ENCODE data around the gene TMEFF1. TPM values are rescaled to one million over a fixed set of nuclear protein-coding genes. Genes with fewer than 3 reads are reported as not detected.

Gene TMEFF1
- total RNA-seq, 1 donor from 2014 or later, result 171 TPM

GRCh38 chr9:100441911-100442361, 31.0 kb upstream of the TMEFF1 start:
- TF ChIP-seq CTCF (IDR thresholded peaks at IDR 0.05; ENCODE audit: partially characterized antibody, unreplicated experiment), result no peak
- no peak for DNase-seq
- Mint-ChIP-seq H3K9me3 (ENCODE audit: unreplicated experiment) (no peaks in the 10 kb centered on the region), H3K4me3 (ENCODE audit: unreplicated experiment) (no peak overlapping the region), H3K27ac (ENCODE audit: unreplicated experiment) (no peak overlapping the region), H3K4me1 (ENCODE audit: low read depth, unreplicated experiment) (peaks cover 15% of the 10 kb centered on the region), H3K27me3 (ENCODE audit: unreplicated experiment) (no peaks in the 10 kb centered on the region), H3K36me3 (ENCODE audit: unreplicated experiment) (no peaks in the 10 kb centered on the region)

- Mint-ChIP-seq H3K27ac (ENCODE audit: unreplicated experiment) (peak overlapping the region; percentile 4), H3K27me3 (ENCODE audit: unreplicated experiment) (no peaks in the 10 kb centered on the region), H3K4me3 (ENCODE audit: unreplicated experiment) (peak overlapping the region; percentile 5), H3K36me3 (ENCODE audit: unreplicated experiment) (no peaks in the 10 kb centered on the region), H3K4me1 (ENCODE audit: low read depth, unreplicated experiment) (peaks cover 8% of the 10 kb centered on the region), H3K9me3 (ENCODE audit: unreplicated experiment) (no peaks in the 10 kb centered on the region)
- DNase-seq, result no peak
- no peak for TF ChIP-seq CTCF (IDR thresholded peaks at IDR 0.05; ENCODE audit: partially characterized antibody, unreplicated experiment)
Observed at GRCh38 chr9:100443781-100444768, 28.9 kb upstream of the TMEFF1 start.

GRCh38 chr9:100445161-100445902, 27.6 kb upstream of the TMEFF1 start:
- Mint-ChIP-seq H3K27me3 (ENCODE audit: unreplicated experiment) (no peaks in the 10 kb centered on the region), H3K9me3 (ENCODE audit: unreplicated experiment) (no peaks in the 10 kb centered on the region), H3K4me3 (ENCODE audit: unreplicated experiment) (no peak overlapping the region), H3K4me1 (ENCODE audit: low read depth, unreplicated experiment) (peaks cover 8% of the 10 kb centered on the region), H3K27ac (ENCODE audit: unreplicated experiment) (no peak overlapping the region), H3K36me3 (ENCODE audit: unreplicated experiment) (no peaks in the 10 kb centered on the region)
- no peak for TF ChIP-seq CTCF (IDR thresholded peaks at IDR 0.05; ENCODE audit: partially characterized antibody, unreplicated experiment)
- DNase-seq, result no peak

GRCh38 chr9:100445903-100446549, 26.9 kb upstream of the TMEFF1 start:
- Mint-ChIP-seq H3K9me3 (ENCODE audit: unreplicated experiment) (no peaks in the 10 kb centered on the region), H3K36me3 (ENCODE audit: unreplicated experiment) (no peaks in the 10 kb centered on the region), H3K4me3 (ENCODE audit: unreplicated experiment) (no peak overlapping the region), H3K27me3 (ENCODE audit: unreplicated experiment) (no peaks in the 10 kb centered on the region), H3K4me1 (ENCODE audit: low read depth, unreplicated experiment) (peaks cover 8% of the 10 kb centered on the region), H3K27ac (ENCODE audit: unreplicated experiment) (no peak overlapping the region)
- no peak for TF ChIP-seq CTCF (IDR thresholded peaks at IDR 0.05; ENCODE audit: partially characterized antibody, unreplicated experiment)
- no peak for DNase-seq
